Astrocyte (in vitro differentiated cells and primary cell): ENCODE measurements around the gene VASN.

Experiments used
- CTCF ChIP-seq: IDR thresholded peaks from 2 replicates; pipeline ENCODE4 v1.5.1; 2011; ENCODE audit warnings: low read depth, mild to moderate bottlenecking, inconsistent platforms, low read length, moderate library complexity; ENCODE audit not compliant: insufficient read depth
- EZH2 ChIP-seq: IDR thresholded peaks from 2 replicates; pipeline ENCODE4 v1.6.1; 2012; ENCODE audit warnings: mild to moderate bottlenecking, low read length, inconsistent platforms; ENCODE audit not compliant: insufficient read depth

GRCh38 chr16:4336701-4337539 is 34.7 kb upstream of the VASN start:
- TF ChIP-seq CTCF (no peak), EZH2 (no peak)
